MV-4-11 (cell line): ENCODE data around the gene AUH.

Experiments
- DNase-seq: peaks from one replicate; lab custom pipeline; 2025; lab: John Stamatoyannopoulos, UW

AUH gene

GRCh38 chr9:91245431-91246313 lies 116.0 kb downstream of the AUH start:
- no peak for DNase-seq

GRCh38 chr9:91243029-91243428 lies 118.7 kb downstream of the AUH start:
- DNase-seq: no peak

GRCh38 chr9:91241909-91242308 lies 119.8 kb downstream of the AUH start:
- DNase-seq: no peak

- DNase-seq: no peak
Observed at GRCh38 chr9:91240596-91241165, 121.0 kb downstream of the AUH start.

GRCh38 chr9:91239367-91240111 lies 122.2 kb downstream of the AUH start:
- no peak for DNase-seq

GRCh38 chr9:91234523-91234922 lies 127.2 kb downstream of the AUH start:
- DNase-seq: no peak

- no peak for DNase-seq
Observed at GRCh38 chr9:91231619-91232018, 130.1 kb downstream of the AUH start.

GRCh38 chr9:91223000-91223399 lies 138.7 kb downstream of the AUH start:
- no peak for DNase-seq

- DNase-seq: no peak
Observed at GRCh38 chr9:91222457-91222856, 139.3 kb downstream of the AUH start.

- DNase-seq: no peak
Observed at GRCh38 chr9:91221332-91221731, 140.4 kb downstream of the AUH start.

GRCh38 chr9:91220491-91221135 lies 141.1 kb downstream of the AUH start:
- no peak for DNase-seq

- DNase-seq: no peak
Observed at GRCh38 chr9:91220021-91220420, 141.7 kb downstream of the AUH start.

- no peak for DNase-seq
Observed at GRCh38 chr9:91219557-91219956, 142.2 kb downstream of the AUH start.

- no peak for DNase-seq
Observed at GRCh38 chr9:91217388-91217787, 144.3 kb downstream of the AUH start.

GRCh38 chr9:91214867-91215266 lies 146.9 kb downstream of the AUH start:
- DNase-seq: no peak

GRCh38 chr9:91214086-91214485 lies 147.6 kb downstream of the AUH start:
- no peak for DNase-seq

GRCh38 chr9:91212596-91213243 lies 149.0 kb downstream of the AUH start:
- DNase-seq: no peak

GRCh38 chr9:91211919-91212318 lies 149.8 kb downstream of the AUH start:
- DNase-seq: no peak

GRCh38 chr9:91211414-91211813 lies 150.3 kb downstream of the AUH start:
- DNase-seq: no peak

- DNase-seq: no peak
Observed at GRCh38 chr9:91210318-91210717, 151.4 kb downstream of the AUH start.

- peak; percentile 61 for DNase-seq
Observed at GRCh38 chr9:91208837-91209236, 152.9 kb downstream of the AUH start.

- DNase-seq: no peak
Observed at GRCh38 chr9:91208419-91208745, 153.3 kb downstream of the AUH start.
